Kidney (tissue), 14 donors: ENCODE data around the gene SLIT1. TPM values are rescaled to one million over a fixed set of nuclear protein-coding genes. Genes with fewer than 3 reads are reported as not detected.

Source experiments
- DNase-seq, 5 donors: peaks; one replicate each; pipeline ENCODE4 v3.0.0-alpha.2; 2013 to 2020
- FAIRE-seq: peaks from 2 replicates; lab custom pipeline; 2012; peaks lifted over from hg19 to GRCh38; lab: Jason Lieb, UNC
- H3K27ac ChIP-seq, 2 donors: one replicate each; pipeline ENCODE4 v1.7.0; 2013; ENCODE audit warnings: low read depth in 2 of 2, low read length in 2 of 2, inconsistent platforms in 1 of 2
- H3K27me3 ChIP-seq: one replicate; pipeline ENCODE4 v1.7.1; 2013; ENCODE audit warnings: low read length, inconsistent platforms; ENCODE audit not compliant: control insufficient read depth, insufficient read depth
- H3K36me3 ChIP-seq, 3 donors: one replicate each; pipeline versions ENCODE4 v1.7.0 to v1.7.1; 2013; ENCODE audit warnings: low read length in 3 of 3, control low read depth in 1 of 3, inconsistent platforms in 1 of 3; ENCODE audit not compliant: insufficient read depth in 3 of 3, control insufficient read depth in 2 of 3
- H3K4me1 ChIP-seq, 3 donors: one replicate each; pipeline versions ENCODE4 v1.7.0 to v1.7.1; 2013; ENCODE audit warnings: low read length in 3 of 3, inconsistent platforms in 1 of 3, low read depth in 1 of 3; ENCODE audit not compliant: control insufficient read depth in 2 of 3, insufficient read depth in 2 of 3
- H3K4me3 ChIP-seq, 3 donors: one replicate each; pipeline versions ENCODE4 v1.7.0 to v1.8.1; 2013; ENCODE audit warnings: low read length in 3 of 3, control low read depth in 1 of 3, inconsistent platforms in 1 of 3
- H3K9ac ChIP-seq, 3 donors: one replicate each; pipeline versions ENCODE4 v1.7.0 to v1.7.1; 2013; ENCODE audit warnings: low read length in 3 of 3, control low read depth in 1 of 3, inconsistent platforms in 1 of 3
- H3K9me3 ChIP-seq, 3 donors: one replicate each; pipeline versions ENCODE4 v1.7.0 to v1.7.1; 2013; ENCODE audit warnings: low read length in 3 of 3, control low read depth in 1 of 3, inconsistent platforms in 1 of 3; ENCODE audit not compliant: control insufficient read depth in 2 of 3, insufficient read depth in 1 of 3
- intact Hi-C: fragments of 100-400 bp; cut with DNase I; formaldehyde crosslinking; loops from one replicate; pipeline ENCODE4 v1.11.1; 2022
- polyA plus RNA-seq: library from polyadenylated mRNA; stranded (reverse); fragments of 350-450 nt; fragmentation: Illumina TruSeq; extraction: RNeasy Lipid Tissue Mini Kit (QIAGEN cat#74804); gene quantifications from one replicate; pipeline ENCODE4 v1.2.3, GENCODE V29; 2014; ENCODE audit warnings: low read depth, low replicate concordance; ENCODE audit not compliant: insufficient read depth
- total RNA-seq: library from RNA; stranded (reverse); fragmentation: NEBNext Ultra II Directional; extraction: Animal tissue kit (Norgen Biotek cat#: 25700); gene quantifications from one replicate; pipeline ENCODE4 v1.2.1, GENCODE V29; 2021
- TF ChIP-seq, protein P1 (sequence below): IDR thresholded peaks from 3 replicates; pipeline ENCODE4 v1.5.1; 2012; ENCODE audit warnings: mild to moderate bottlenecking, moderate library complexity, borderline replicate concordance; ENCODE audit not compliant: insufficient read depth; ENCODE audit errors: extremely low read depth
- donor health status: control.
- donor health status: control.
- donor health status: control.
- donor health status: control.
- donor health status: control.
- donor health status: DM: yes; HTN: yes; CAD: no.
- donor health status: Normal renal cell carcinoma (clear cell type).

Gene SLIT1
- total and polyA plus RNA-seq, 2 donors from 2014 or later: 0.06 to 0.35 TPM

DNA sequence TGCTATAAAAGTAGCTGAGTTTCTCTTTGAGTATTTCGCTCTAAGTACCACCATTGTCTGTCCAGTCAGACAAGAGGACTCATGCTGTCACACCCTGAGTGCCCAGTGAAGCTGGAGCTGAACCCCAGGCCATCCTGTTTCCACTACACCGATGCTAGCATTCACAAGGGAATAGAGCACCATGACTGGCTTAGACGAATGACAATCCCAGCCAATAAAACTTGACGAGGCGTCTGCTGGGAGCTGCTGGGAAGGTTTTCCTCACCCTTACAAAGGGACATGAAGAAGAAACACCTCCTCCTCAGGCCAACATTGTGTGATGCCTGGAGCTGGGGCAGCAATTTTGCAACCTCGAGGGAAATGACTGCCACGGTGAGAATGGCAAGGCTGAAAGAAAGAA, 17.5 kb upstream of the SLIT1 start:
- Histone ChIP-seq H3K27me3 (no peaks in the 10 kb centered on the region), H3K36me3 (no peaks in the 10 kb centered on the region), H3K4me3 (no peak overlapping the region), H3K4me1 (no peaks in the 10 kb centered on the region), H3K27ac (no peak overlapping the region), H3K9me3 (no peaks in the 10 kb centered on the region), H3K9ac (no peak overlapping the region)
- intact Hi-C loops: loop anchor here (10.0 kb wide), 1 partner anchor 128 kb away; no protein-coding TSS in a partner anchor
- TF ChIP-seq, protein P1, sequence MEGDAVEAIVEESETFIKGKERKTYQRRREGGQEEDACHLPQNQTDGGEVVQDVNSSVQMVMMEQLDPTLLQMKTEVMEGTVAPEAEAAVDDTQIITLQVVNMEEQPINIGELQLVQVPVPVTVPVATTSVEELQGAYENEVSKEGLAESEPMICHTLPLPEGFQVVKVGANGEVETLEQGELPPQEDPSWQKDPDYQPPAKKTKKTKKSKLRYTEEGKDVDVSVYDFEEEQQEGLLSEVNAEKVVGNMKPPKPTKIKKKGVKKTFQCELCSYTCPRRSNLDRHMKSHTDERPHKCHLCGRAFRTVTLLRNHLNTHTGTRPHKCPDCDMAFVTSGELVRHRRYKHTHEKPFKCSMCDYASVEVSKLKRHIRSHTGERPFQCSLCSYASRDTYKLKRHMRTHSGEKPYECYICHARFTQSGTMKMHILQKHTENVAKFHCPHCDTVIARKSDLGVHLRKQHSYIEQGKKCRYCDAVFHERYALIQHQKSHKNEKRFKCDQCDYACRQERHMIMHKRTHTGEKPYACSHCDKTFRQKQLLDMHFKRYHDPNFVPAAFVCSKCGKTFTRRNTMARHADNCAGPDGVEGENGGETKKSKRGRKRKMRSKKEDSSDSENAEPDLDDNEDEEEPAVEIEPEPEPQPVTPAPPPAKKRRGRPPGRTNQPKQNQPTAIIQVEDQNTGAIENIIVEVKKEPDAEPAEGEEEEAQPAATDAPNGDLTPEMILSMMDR: no peak
- DNase-seq (no peak), FAIRE-seq (no peak)

DNA sequence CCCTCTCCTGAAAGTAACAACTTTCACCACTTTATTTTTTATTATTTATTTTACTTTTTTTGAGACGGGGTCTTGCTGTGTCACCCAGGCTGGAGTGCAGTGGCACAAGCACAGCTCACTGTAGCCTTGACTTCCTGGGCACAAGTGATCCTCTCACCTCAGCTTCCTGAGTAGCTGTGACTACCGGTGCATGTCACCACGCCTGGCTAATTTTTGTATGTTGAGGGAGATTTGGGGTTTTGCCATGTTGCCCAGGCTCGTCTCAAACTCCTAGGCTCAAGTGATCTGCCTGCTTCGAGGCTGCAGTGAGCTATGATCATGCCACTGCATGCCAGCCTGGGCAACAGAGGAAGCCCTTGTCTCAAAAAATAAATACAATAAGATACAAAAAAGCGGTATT, 14.9 kb upstream of the SLIT1 start:
- no peaks in the 10 kb centered on the region for H3K9me3 ChIP-seq
- intact Hi-C loops: loop anchor here (10.0 kb wide), 1 partner anchor 126 kb away; no protein-coding TSS in a partner anchor
- FAIRE-seq: no peak
- peak in 2 of 5 donors; percentile 32 to 38 for DNase-seq
- peaks cover 0 to 3% (median 0%) of the 10 kb centered on the region in 3 donors for H3K4me1 ChIP-seq
- no peak overlapping the region for H3K4me3 ChIP-seq
- no peak overlapping the region for H3K9ac ChIP-seq
- no peak overlapping the region for H3K27ac ChIP-seq
- H3K27me3 ChIP-seq: no peaks in the 10 kb centered on the region
- TF ChIP-seq, protein P1: no peak
- H3K36me3 ChIP-seq: no peaks in the 10 kb centered on the region

DNA sequence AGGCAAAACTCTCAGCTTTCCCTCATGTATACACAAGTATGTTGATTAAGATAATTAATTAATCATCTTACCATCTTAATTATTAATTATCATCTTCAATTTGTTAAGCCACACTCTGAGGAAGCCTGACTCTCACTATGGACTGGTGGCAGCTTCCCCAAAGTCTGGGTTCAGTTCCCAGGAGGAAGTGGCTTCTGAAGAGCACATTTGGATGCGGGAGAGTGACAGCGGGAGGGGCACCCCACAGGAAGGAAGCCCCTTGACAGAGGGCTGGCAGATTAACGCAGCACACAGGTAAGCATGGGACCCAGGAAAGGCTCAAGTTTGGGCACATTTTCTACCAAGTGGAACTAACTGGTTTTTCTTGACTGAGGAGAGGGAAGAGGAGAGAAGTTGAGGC, 13.4 kb upstream of the SLIT1 start:
- no peak for FAIRE-seq
- DNase-seq: no peak
- H3K9me3 ChIP-seq: no peaks in the 10 kb centered on the region
- no peak overlapping the region for H3K27ac ChIP-seq
- no peak overlapping the region for H3K4me3 ChIP-seq
- no peaks in the 10 kb centered on the region for H3K36me3 ChIP-seq
- H3K9ac ChIP-seq: no peak overlapping the region
- TF ChIP-seq, protein P1: no peak
- H3K27me3 ChIP-seq: no peaks in the 10 kb centered on the region
- intact Hi-C loops: no loop called here
- peaks cover 0 to 3% (median 0%) of the 10 kb centered on the region in 3 donors for H3K4me1 ChIP-seq

DNA sequence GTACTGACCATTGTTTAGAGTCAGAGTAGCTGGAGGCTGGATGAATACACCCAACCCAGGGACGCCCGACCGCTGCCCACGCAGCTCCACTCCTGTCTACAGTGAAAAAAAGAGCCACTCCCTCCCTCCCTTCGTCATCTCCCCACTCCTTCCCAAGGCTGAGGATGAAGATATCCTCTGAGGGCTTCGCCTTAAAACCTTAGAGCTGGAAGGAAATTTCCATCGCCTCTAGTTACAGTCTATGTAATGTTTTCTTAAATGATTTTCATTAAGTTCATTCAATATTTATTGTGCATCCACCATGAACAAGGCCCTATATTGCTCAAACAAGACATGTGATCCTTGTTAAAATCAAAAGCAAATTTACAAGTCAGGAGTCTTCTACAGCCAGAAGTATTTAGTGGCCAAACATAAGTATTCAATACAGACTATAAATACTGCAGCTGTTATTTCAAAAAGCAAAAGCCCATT, 11.3 kb upstream of the SLIT1 start:
- Histone ChIP-seq H3K4me3 (no peak overlapping the region), H3K9ac (no peak overlapping the region), H3K27me3 (no peaks in the 10 kb centered on the region), H3K36me3 (no peaks in the 10 kb centered on the region), H3K4me1 (peaks cover 0 to 3% (median 0%) of the 10 kb centered on the region in 3 donors), H3K27ac (no peak overlapping the region), H3K9me3 (no peaks in the 10 kb centered on the region)
- no peak for FAIRE-seq
- TF ChIP-seq, protein P1: no peak
- DNase-seq: no peak
- intact Hi-C loops: no loop called here
